HepG2 (cell line): ENCODE results near the gene NAB2. TPM values are rescaled to one million over a fixed set of nuclear protein-coding genes. Genes with fewer than 3 reads are reported as not detected.

ENCODE experiments used
- ATAC-seq: fragments of 200-7000 bp; cut with Tn5 transposase; 3 replicates; pipeline ENCODE4 v1.9.1; 2020; ENCODE audit warnings: mild to moderate bottlenecking, moderate library complexity
- BruUV-seq: library from RNA; stranded (reverse); fragments of 400-500 nt; replicated peaks from 2 replicates; lab custom pipeline; 2021; lab: Mats Ljungman, UMichigan
- CTCF ChIA-PET: fragments of 300-600 bp; formaldehyde crosslinking; extraction: SDS; loops from one replicate; lab custom pipeline; 2021; ENCODE audit warnings: low total read pairs, inconsistent platforms, low intra/inter-chr PET ratio; lab: Yijun Ruan, JAX
- POLR2A ChIA-PET: fragments of 350-600 bp; sonication (Branson Sonifier 250); formaldehyde crosslinking; loops from one replicate; lab custom pipeline; 2020; ENCODE audit warnings: antibody characterized with exemption, inconsistent platforms; lab: Yijun Ruan, JAX
- DNase-seq: peaks from one replicate; pipeline ENCODE4 v3.0.0-alpha.2; 2015; ENCODE audit warnings: low spot score
- FAIRE-seq: peaks from 3 replicates; lab custom pipeline; 2011; peaks lifted over from hg19 to GRCh38; lab: Jason Lieb, UNC
- H2AFZ ChIP-seq: one replicate; pipeline ENCODE4 v1.6.1; 2011; ENCODE audit warnings: low read length, inconsistent platforms
- H3K27ac ChIP-seq: fragments of 300-600 bp; 3 replicates; pipeline ENCODE4 v1.8.0; 2011; ENCODE audit warnings: mixed run types, mild to moderate bottlenecking, mixed read lengths, low read length, inconsistent platforms; ENCODE audit not compliant: insufficient read depth; ENCODE audit errors: extremely low read length
- H3K27me3 ChIP-seq, 2 experiments: fragments of 200-600 bp in 1 of 2; 2 replicates in 1 of 2; 3 replicates in 1 of 2; pipeline versions ENCODE4 v1.6.0 to v1.8.0; 2011; ENCODE audit warnings: low read length in 2 of 2, mild to moderate bottlenecking in 2 of 2, moderate library complexity in 2 of 2, inconsistent platforms in 1 of 2; ENCODE audit not compliant: insufficient read depth in 2 of 2, control insufficient read depth in 1 of 2
- H3K36me3 ChIP-seq, 2 experiments: fragments of 200-600 bp in 1 of 2; replicated peaks in 1 of 2; 2 replicates in 1 of 2; 3 replicates in 1 of 2; pipeline versions ENCODE4 v1.5.1 to v1.8.0; 2011; ENCODE audit warnings: low read length in 2 of 2, inconsistent platforms in 1 of 2; ENCODE audit not compliant: insufficient read depth in 2 of 2, control insufficient read depth in 1 of 2
- H3K4me1 ChIP-seq: 2 replicates; pipeline ENCODE4 v1.5.1; 2012; ENCODE audit warnings: low read length, inconsistent platforms; ENCODE audit not compliant: insufficient read depth
- H3K4me2 ChIP-seq: 2 replicates; pipeline ENCODE4 v1.6.0; 2011; ENCODE audit warnings: low read depth, low read length, inconsistent platforms
- H3K4me3 ChIP-seq, 3 experiments: fragments of 200-600 bp in 1 of 3; sonication (generic), shearing (Covaris generic) in 1 of 3; replicated peaks in 1 of 3; 2 replicates each; pipeline ENCODE4 v1.5.1; 2011 to 2016; ENCODE audit warnings: low read length in 3 of 3, inconsistent platforms in 2 of 3, low read depth in 2 of 3, mild to moderate bottlenecking in 2 of 3, control low read depth in 1 of 3, mixed read lengths in 1 of 3; ENCODE audit not compliant: insufficient read depth in 1 of 3
- H3K79me2 ChIP-seq: one replicate; pipeline ENCODE4 v1.6.1; 2011; ENCODE audit warnings: low read length, inconsistent platforms; ENCODE audit not compliant: insufficient read depth
- H3K9ac ChIP-seq: 2 replicates; pipeline ENCODE4 v1.6.0; 2011; ENCODE audit warnings: mild to moderate bottlenecking, low read depth, low read length, inconsistent platforms; ENCODE audit not compliant: insufficient read depth
- H3K9me3 ChIP-seq: 2 replicates; pipeline ENCODE4 v1.5.1; 2012; ENCODE audit warnings: mild to moderate bottlenecking, low read length
- H4K20me1 ChIP-seq: 2 replicates; pipeline ENCODE4 v1.6.0; 2011; ENCODE audit warnings: inconsistent platforms, mild to moderate bottlenecking, low read length, moderate library complexity; ENCODE audit not compliant: insufficient read depth
- MEF2D ChIP-seq: sonication (generic); formaldehyde crosslinking; IDR thresholded peaks from 2 replicates; pipeline ENCODE4 v1.5.1; 2020; ENCODE audit warnings: mild to moderate bottlenecking, missing genetic modification reagents
- MTF1 ChIP-seq: sonication (generic); formaldehyde crosslinking; IDR thresholded peaks from 2 replicates; pipeline ENCODE4 v1.5.0; 2020; ENCODE audit warnings: missing genetic modification reagents
- PRMT3 ChIP-seq: sonication (generic); formaldehyde crosslinking; IDR thresholded peaks from 2 replicates; pipeline ENCODE4 v1.8.1; 2022; ENCODE audit warnings: low read depth, mild to moderate bottlenecking, moderate library complexity, missing genetic modification reagents, borderline replicate concordance
- RBM22 ChIP-seq: fragments of 200-400 bp; formaldehyde crosslinking; optimal IDR thresholded peaks from 2 replicates; pipeline ENCODE3; 2017; ENCODE audit warnings: mild to moderate bottlenecking, low read length, moderate library complexity
- SSRP1 ChIP-seq: IDR thresholded peaks from 2 replicates; pipeline ENCODE4 v1.6.1; 2016; ENCODE audit warnings: control low read depth
- TCF7L2 ChIP-seq: IDR thresholded peaks from 2 replicates; pipeline ENCODE4 v1.6.1; 2011; ENCODE audit warnings: mild to moderate bottlenecking, low read depth, low read length, moderate library complexity
- WGBS: methylation state at CpG from one replicate; pipeline ENCODE4 v1.1.6; 2017; ENCODE audit warnings: low lambda C conversion rate; 5-methylcytosine and 5-hydroxymethylcytosine counted together
- in situ Hi-C: cut with HindIII; loops from 2 replicates; pipeline ENCODE4 v1.10.0; 2017; ENCODE audit warnings: low pct_unique_long_range_greater_than_20kb; ENCODE audit not compliant: extremely low pct_ligation_motif_present
- intact Hi-C: fragments of 100-400 bp; cut with micrococcal nuclease; formaldehyde crosslinking; loops from one replicate; pipeline ENCODE4 v1.10.0; 2022; ENCODE audit not compliant: unreplicated experiment
- polyA plus RNA-seq, 8 experiments: library from polyadenylated mRNA; depleted of rRNA in 3 of 8; stranded (reverse) in 7 of 8; unstranded in 1 of 8; fragments of >200 nt; fragmentation: Illumina TruSeq in 4 of 8; extraction: Trizol in 4 of 8; gene quantifications; 2 replicates each; pipeline versions ENCODE4 v1.2.1 to v1.2.3, GENCODE V29; 2011 to 2016; ENCODE audit warnings: low read depth in 4 of 8, missing spikeins in 1 of 8, mixed read lengths in 1 of 8; ENCODE audit not compliant: insufficient read depth in 1 of 8
- total RNA-seq, 5 experiments: library from RNA; depleted of rRNA; stranded (reverse); fragments of >200 nt; fragmentation: Illumina TruSeq; extraction: Trizol; gene quantifications; 2 replicates each; pipeline ENCODE4 v1.2.3, GENCODE V29; 2016; ENCODE audit warnings: low read depth in 1 of 5
- TF ChIP-seq, protein P1 (sequence below): sonication (generic); formaldehyde crosslinking; IDR thresholded peaks from 2 replicates; pipeline ENCODE4 v1.8.1; 2022; ENCODE audit warnings: low read depth, mild to moderate bottlenecking, missing genetic modification reagents
- TF ChIP-seq, protein P2 (sequence below): fragments of 450-650 bp; IDR thresholded peaks from 2 replicates; pipeline ENCODE4 v1.6.1; 2016

NAB2 gene
- total and polyA plus RNA-seq, 2 of the 13 experiments (the other 11 are each of a cell fraction or from before 2014, with no cell fraction given), result 11.7 to 12.9 TPM

DNA sequence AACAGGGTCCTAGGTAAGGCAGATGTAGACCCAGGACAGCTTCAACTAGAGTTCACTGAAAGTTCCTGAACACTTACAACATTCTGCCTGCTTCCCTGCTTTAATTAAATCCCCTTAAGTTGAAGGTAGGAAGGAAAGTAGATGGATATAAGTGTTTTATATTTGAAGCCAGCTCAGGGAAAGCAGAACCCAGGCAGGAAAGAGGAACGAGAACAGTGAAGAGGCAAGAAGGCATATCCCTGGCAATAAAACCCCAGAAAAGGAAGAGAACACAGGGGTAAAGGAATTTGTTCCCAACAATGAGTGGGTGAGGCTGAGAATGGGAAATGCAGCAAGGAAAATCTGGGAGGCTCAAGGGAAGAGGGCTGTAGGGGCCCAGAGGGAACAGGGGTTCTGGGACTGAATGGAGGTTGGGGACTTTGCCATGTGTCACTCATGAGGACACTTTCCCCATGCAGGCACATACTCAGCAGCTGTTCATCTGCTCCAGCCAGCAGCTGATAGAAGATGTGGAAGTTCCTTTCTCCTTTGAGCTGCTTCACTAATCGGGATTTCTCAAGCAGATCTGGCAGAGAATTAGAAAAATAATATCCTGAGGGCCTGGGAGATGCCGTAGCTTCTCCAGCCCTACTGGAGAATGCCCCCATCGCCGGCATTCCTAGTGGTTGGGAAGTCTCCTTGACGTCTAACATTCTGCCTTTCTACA lies 42.7 kb upstream of the NAB2 start:
- no peak overlapping the region for H3K4me2 ChIP-seq
- H3K36me3 ChIP-seq, result no peaks in the 10 kb centered on the region
- ATAC-seq (no peak), DNase-seq (no peak), FAIRE-seq (no peak)
- H3K27me3 ChIP-seq, result no peaks in the 10 kb centered on the region
- no peak overlapping the region for H3K27ac ChIP-seq
- ChIA-PET CTCF (no interaction called here), POLR2A (no interaction called here)
- no peak overlapping the region for H3K4me3 ChIP-seq
- intact Hi-C loops (no loop called here), in situ Hi-C loops (no loop called here)
- H4K20me1 ChIP-seq, result no peaks in the 10 kb centered on the region
- TF ChIP-seq MEF2D (CRISPR knock-in tag) (no peak), PRMT3 (CRISPR knock-in tag) (no peak), TCF7L2 (no peak), MTF1 (CRISPR knock-in tag) (no peak), SSRP1 (CRISPR knock-in tag) (no peak), RBM22 (no peak)
- TF ChIP-seq, protein P1, sequence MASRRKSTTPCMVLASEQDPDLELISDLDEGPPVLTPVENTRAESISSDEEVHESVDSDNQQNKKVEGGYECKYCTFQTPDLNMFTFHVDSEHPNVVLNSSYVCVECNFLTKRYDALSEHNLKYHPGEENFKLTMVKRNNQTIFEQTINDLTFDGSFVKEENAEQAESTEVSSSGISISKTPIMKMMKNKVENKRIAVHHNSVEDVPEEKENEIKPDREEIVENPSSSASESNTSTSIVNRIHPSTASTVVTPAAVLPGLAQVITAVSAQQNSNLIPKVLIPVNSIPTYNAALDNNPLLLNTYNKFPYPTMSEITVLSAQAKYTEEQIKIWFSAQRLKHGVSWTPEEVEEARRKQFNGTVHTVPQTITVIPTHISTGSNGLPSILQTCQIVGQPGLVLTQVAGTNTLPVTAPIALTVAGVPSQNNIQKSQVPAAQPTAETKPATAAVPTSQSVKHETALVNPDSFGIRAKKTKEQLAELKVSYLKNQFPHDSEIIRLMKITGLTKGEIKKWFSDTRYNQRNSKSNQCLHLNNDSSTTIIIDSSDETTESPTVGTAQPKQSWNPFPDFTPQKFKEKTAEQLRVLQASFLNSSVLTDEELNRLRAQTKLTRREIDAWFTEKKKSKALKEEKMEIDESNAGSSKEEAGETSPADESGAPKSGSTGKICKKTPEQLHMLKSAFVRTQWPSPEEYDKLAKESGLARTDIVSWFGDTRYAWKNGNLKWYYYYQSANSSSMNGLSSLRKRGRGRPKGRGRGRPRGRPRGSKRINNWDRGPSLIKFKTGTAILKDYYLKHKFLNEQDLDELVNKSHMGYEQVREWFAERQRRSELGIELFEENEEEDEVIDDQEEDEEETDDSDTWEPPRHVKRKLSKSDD (CRISPR knock-in tag), result no peak
- TF ChIP-seq, protein P2, sequence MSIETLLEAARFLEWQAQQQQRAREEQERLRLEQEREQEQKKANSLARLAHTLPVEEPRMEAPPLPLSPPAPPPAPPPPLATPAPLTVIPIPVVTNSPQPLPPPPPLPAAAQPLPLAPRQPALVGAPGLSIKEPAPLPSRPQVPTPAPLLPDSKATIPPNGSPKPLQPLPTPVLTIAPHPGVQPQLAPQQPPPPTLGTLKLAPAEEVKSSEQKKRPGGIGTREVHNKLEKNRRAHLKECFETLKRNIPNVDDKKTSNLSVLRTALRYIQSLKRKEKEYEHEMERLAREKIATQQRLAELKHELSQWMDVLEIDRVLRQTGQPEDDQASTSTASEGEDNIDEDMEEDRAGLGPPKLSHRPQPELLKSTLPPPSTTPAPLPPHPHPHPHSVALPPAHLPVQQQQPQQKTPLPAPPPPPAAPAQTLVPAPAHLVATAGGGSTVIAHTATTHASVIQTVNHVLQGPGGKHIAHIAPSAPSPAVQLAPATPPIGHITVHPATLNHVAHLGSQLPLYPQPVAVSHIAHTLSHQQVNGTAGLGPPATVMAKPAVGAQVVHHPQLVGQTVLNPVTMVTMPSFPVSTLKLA, result no peak
- H3K9ac ChIP-seq, result no peak overlapping the region
- no TSS peak for BruUV-seq
- no peak overlapping the region for H2AFZ ChIP-seq
- H3K79me2 ChIP-seq, result no peaks in the 10 kb centered on the region
- peaks cover 34% of the 10 kb centered on the region for H3K4me1 ChIP-seq
- WGBS, result 84% methylated on average over 6 of the region's 6 CpGs
- no peaks in the 10 kb centered on the region for H3K9me3 ChIP-seq
